HL-60 (cell line): ENCODE data around the gene GNPTG.

Experiments used
- DNase-seq, 2 experiments: peaks; one replicate each; pipeline ENCODE4 v3.0.0-alpha.2; 2010 to 2020; ENCODE audit warnings: low read depth in 1 of 2, low spot score in 1 of 2
- H3K27ac ChIP-seq: fragments of 250-450 bp; sonication (Bioruptor Pico); replicated peaks from 2 replicates; pipeline ENCODE4 v1.5.1; 2020; ENCODE audit warnings: mild to moderate bottlenecking, moderate library complexity
- H3K27me3 ChIP-seq: fragments of 250-450 bp; sonication (Bioruptor Pico); 2 replicates; pipeline ENCODE4 v1.5.1; 2021; ENCODE audit warnings: mild to moderate bottlenecking, moderate library complexity; ENCODE audit not compliant: insufficient read depth, poor library complexity, severe bottlenecking
- H3K4me3 ChIP-seq: replicated peaks from 2 replicates; pipeline ENCODE4 v1.5.1; 2011; ENCODE audit warnings: mild to moderate bottlenecking, control low read depth, low read length; ENCODE audit not compliant: insufficient read depth
- CTCF ChIP-seq: IDR thresholded peaks from one replicate; pipeline ENCODE4 v1.5.1; 2011; ENCODE audit warnings: low read length, control low read depth, inconsistent platforms; ENCODE audit not compliant: insufficient read depth
- GABPA ChIP-seq: IDR thresholded peaks from 2 replicates; pipeline ENCODE4 v1.6.1; 2012; ENCODE audit warnings: low read depth
- POLR2AphosphoS5 ChIP-seq: IDR thresholded peaks from 2 replicates; pipeline ENCODE4 v1.6.1; 2012; ENCODE audit warnings: low read depth
- REST ChIP-seq: IDR thresholded peaks from 2 replicates; pipeline ENCODE4 v1.6.1; 2012; ENCODE audit warnings: low read depth; ENCODE audit not compliant: insufficient replicate concordance
- SPI1 ChIP-seq: IDR thresholded peaks from 2 replicates; pipeline ENCODE4 v1.6.1; 2012; ENCODE audit warnings: low read depth, mild to moderate bottlenecking, borderline replicate concordance

Gene GNPTG

GRCh38 chr16:1366712-1367299 is 15.1 kb downstream of the GNPTG start:
- Histone ChIP-seq H3K27ac (no peak overlapping the region), H3K4me3 (no peak overlapping the region), H3K27me3 (no peaks in the 10 kb centered on the region)
- DNase-seq: no peak
- no peak for TF ChIP-seq SPI1
- TF ChIP-seq POLR2AphosphoS5: no peak
- TF ChIP-seq CTCF: no peak
- TF ChIP-seq GABPA: no peak
- no peak for TF ChIP-seq REST

GRCh38 chr16:1367486-1368174 is 15.9 kb downstream of the GNPTG start:
- no peaks in the 10 kb centered on the region for H3K27me3 ChIP-seq
- DNase-seq: no peak
- no peak for TF ChIP-seq REST
- TF ChIP-seq POLR2AphosphoS5: no peak
- TF ChIP-seq GABPA: no peak
- H3K27ac ChIP-seq: no peak overlapping the region
- H3K4me3 ChIP-seq: no peak overlapping the region

- H3K4me3 ChIP-seq: no peak overlapping the region
- DNase-seq: no peak
- H3K27me3 ChIP-seq: no peaks in the 10 kb centered on the region
- H3K27ac ChIP-seq: no peak overlapping the region
- TF ChIP-seq SPI1 (no peak), REST (no peak), GABPA (no peak), CTCF (no peak), POLR2AphosphoS5 (no peak)
These were observed 19.6 kb downstream of the GNPTG start for GRCh38 chr16:1371054-1371978.
